Loucy (cell line): ENCODE results near the gene LEKR1.

ENCODE experiments used
- H2AFZ ChIP-seq: fragments of 200-600 bp; sonication (generic); 2 replicates; pipeline ENCODE4 v1.6.0; 2016; ENCODE audit warnings: antibody characterized with exemption, mild to moderate bottlenecking, low read length, moderate library complexity
- H3F3A ChIP-seq: fragments of 200-600 bp; 2 replicates; pipeline ENCODE4 v1.6.0; 2016; ENCODE audit warnings: antibody characterized with exemption, low read depth, mild to moderate bottlenecking
- H3K27me3 ChIP-seq: fragments of 200-600 bp; sonication (generic); 2 replicates; pipeline ENCODE4 v1.6.1; 2014; ENCODE audit warnings: low read length, mild to moderate bottlenecking; ENCODE audit not compliant: insufficient read depth, poor library complexity, severe bottlenecking
- H3K36me3 ChIP-seq: fragments of 200-600 bp; sonication (generic); 2 replicates; pipeline ENCODE4 v1.6.1; 2016; ENCODE audit warnings: low read length; ENCODE audit not compliant: insufficient read depth
- H3K4me1 ChIP-seq: fragments of 200-600 bp; sonication (generic); 2 replicates; pipeline ENCODE4 v1.5.1; 2014; ENCODE audit warnings: low read length, mild to moderate bottlenecking; ENCODE audit not compliant: insufficient read depth, poor library complexity, severe bottlenecking
- H3K4me2 ChIP-seq: fragments of 200-600 bp; sonication (generic); 2 replicates; pipeline ENCODE4 v1.6.0; 2014; ENCODE audit warnings: antibody characterized with exemption, low read length, low read depth, mild to moderate bottlenecking; ENCODE audit not compliant: poor library complexity, severe bottlenecking
- H3K4me3 ChIP-seq: fragments of 200-600 bp; sonication (generic); 2 replicates; pipeline ENCODE4 v1.5.1; 2014; ENCODE audit warnings: low read length, mild to moderate bottlenecking, mixed read lengths; ENCODE audit not compliant: poor library complexity, severe bottlenecking
- H3K79me2 ChIP-seq: fragments of 200-600 bp; sonication (generic); 2 replicates; pipeline ENCODE4 v1.6.1; 2014; ENCODE audit warnings: low read length; ENCODE audit not compliant: insufficient read depth
- H3K9ac ChIP-seq: fragments of 200-600 bp; sonication (generic); 2 replicates; pipeline ENCODE4 v1.6.0; 2014; ENCODE audit warnings: mild to moderate bottlenecking, low read depth, low read length, moderate library complexity; ENCODE audit not compliant: poor library complexity, severe bottlenecking
- H3K9me2 ChIP-seq: fragments of 200-600 bp; sonication (generic); replicated peaks from 2 replicates; pipeline ENCODE4 v1.6.1; 2016; ENCODE audit warnings: low read depth, low read length, mixed read lengths
- H3K9me3 ChIP-seq: fragments of 200-600 bp; sonication (generic); 2 replicates; pipeline ENCODE4 v1.6.1; 2014; ENCODE audit warnings: mild to moderate bottlenecking, antibody characterized with exemption, low read length, low read depth; ENCODE audit not compliant: insufficient read depth
- H4K20me1 ChIP-seq: fragments of 200-600 bp; sonication (generic); 2 replicates; pipeline ENCODE4 v1.6.0; 2014; ENCODE audit warnings: antibody characterized with exemption, low read length, mild to moderate bottlenecking; ENCODE audit not compliant: insufficient read depth, poor library complexity, severe bottlenecking
- CTCF ChIP-seq: fragments of 200-600 bp; sonication (generic); conservative IDR thresholded peaks from 2 replicates; pipeline ENCODE4 v1.5.1; 2014; ENCODE audit warnings: mild to moderate bottlenecking, antibody characterized with exemption, low read length
- EZH2phosphoT487 ChIP-seq: fragments of 200-600 bp; IDR thresholded peaks from 2 replicates; pipeline ENCODE4 v1.6.1; 2018; ENCODE audit warnings: antibody characterized with exemption, mild to moderate bottlenecking, moderate library complexity, borderline replicate concordance

LEKR1 gene

GRCh38 chr3:156838035-156838434 lies 11.9 kb downstream of the LEKR1 start:
- Histone ChIP-seq H3K9ac (no peak overlapping the region), H3K36me3 (no peaks in the 10 kb centered on the region), H3F3A (no peaks in the 10 kb centered on the region), H3K4me1 (no peaks in the 10 kb centered on the region), H3K9me2 (no peaks in the 10 kb centered on the region), H3K79me2 (no peaks in the 10 kb centered on the region), H3K4me2 (no peak overlapping the region), H3K9me3 (no peaks in the 10 kb centered on the region), H2AFZ (no peak overlapping the region), H4K20me1 (no peaks in the 10 kb centered on the region), H3K27me3 (no peaks in the 10 kb centered on the region), H3K4me3 (no peak overlapping the region)
- TF ChIP-seq EZH2phosphoT487 (no peak), CTCF (no peak)

- Histone ChIP-seq H3K9ac (no peak overlapping the region), H3K36me3 (no peaks in the 10 kb centered on the region), H3K4me2 (no peak overlapping the region), H3F3A (no peaks in the 10 kb centered on the region), H3K4me3 (no peak overlapping the region), H3K79me2 (no peaks in the 10 kb centered on the region), H4K20me1 (no peaks in the 10 kb centered on the region), H2AFZ (no peak overlapping the region), H3K4me1 (no peaks in the 10 kb centered on the region), H3K9me2 (no peaks in the 10 kb centered on the region), H3K27me3 (no peaks in the 10 kb centered on the region), H3K9me3 (no peaks in the 10 kb centered on the region)
- no peak for TF ChIP-seq EZH2phosphoT487
- TF ChIP-seq CTCF, result no peak
Observed at GRCh38 chr3:156840826-156841689, 14.9 kb downstream of the LEKR1 start.

- Histone ChIP-seq H3K36me3 (no peaks in the 10 kb centered on the region), H3K79me2 (no peaks in the 10 kb centered on the region), H3K9ac (no peak overlapping the region), H3K9me3 (no peaks in the 10 kb centered on the region), H3K27me3 (no peaks in the 10 kb centered on the region), H3F3A (no peaks in the 10 kb centered on the region), H3K9me2 (no peaks in the 10 kb centered on the region), H4K20me1 (no peaks in the 10 kb centered on the region), H3K4me3 (no peak overlapping the region), H3K4me2 (no peak overlapping the region), H3K4me1 (no peaks in the 10 kb centered on the region), H2AFZ (no peak overlapping the region)
- TF ChIP-seq EZH2phosphoT487, result no peak
- no peak for TF ChIP-seq CTCF
Observed at GRCh38 chr3:156843071-156843808, 17.1 kb downstream of the LEKR1 start.
